Thoracic aorta (tissue), 2 donors: ENCODE results near the gene STUM. TPM values are rescaled to one million over a fixed set of nuclear protein-coding genes. Genes with fewer than 3 reads are reported as not detected.

ENCODE experiments used
- ATAC-seq: fragments of 150-250 bp; one replicate; pipeline ENCODE4 v1.8.0; 2017; ENCODE audit warnings: low read depth; ENCODE audit not compliant: insufficient number of reproducible peaks, low FRiP score
- DNase-seq: peaks from one replicate; pipeline ENCODE4 v3.0.0-alpha.2; 2020; ENCODE audit warnings: low spot score
- H3K27ac ChIP-seq, 2 donors: fragments of 200-600 bp; sonication (generic); 1 replicate in 1 of 2; 2 replicates in 1 of 2; pipeline ENCODE4 v1.5.1; 2016; ENCODE audit warnings: mild to moderate bottlenecking in 2 of 2, moderate library complexity in 2 of 2
- H3K27me3 ChIP-seq: fragments of 200-600 bp; sonication (generic); replicated peaks from 2 replicates; pipeline ENCODE4 v1.6.0; 2016; ENCODE audit warnings: mild to moderate bottlenecking; ENCODE audit not compliant: insufficient read depth
- H3K36me3 ChIP-seq: fragments of 200-600 bp; sonication (generic); one replicate; pipeline ENCODE4 v1.5.1; 2016
- H3K4me1 ChIP-seq, 2 donors: fragments of 200-600 bp; sonication (generic); 1 replicate in 1 of 2; 2 replicates in 1 of 2; pipeline versions ENCODE4 v1.5.1 to v1.6.0; 2016; ENCODE audit warnings: low read depth in 2 of 2, mild to moderate bottlenecking in 1 of 2; ENCODE audit not compliant: control insufficient read depth in 1 of 2
- H3K4me3 ChIP-seq: fragments of 200-600 bp; sonication (generic); 2 replicates; pipeline ENCODE4 v1.5.1; 2016; ENCODE audit warnings: mild to moderate bottlenecking
- H3K9me3 ChIP-seq: fragments of 200-600 bp; sonication (generic); 2 replicates; pipeline ENCODE4 v1.5.1; 2016
- CTCF ChIP-seq: fragments of 200-600 bp; sonication (generic); IDR thresholded peaks from one replicate; pipeline ENCODE4 v1.5.1; 2019; ENCODE audit warnings: antibody characterized with exemption
- total RNA-seq, 2 donors: library from RNA; depleted of rRNA; stranded (reverse); fragments of >200 nt; gene quantifications; one replicate each; pipeline versions ENCODE4 v1.1.0 to v1.2.3, GENCODE V29; 2016

The STUM gene
- total RNA-seq, 2 donors from 2014 or later = 0.41 to 1.6 TPM

DNA sequence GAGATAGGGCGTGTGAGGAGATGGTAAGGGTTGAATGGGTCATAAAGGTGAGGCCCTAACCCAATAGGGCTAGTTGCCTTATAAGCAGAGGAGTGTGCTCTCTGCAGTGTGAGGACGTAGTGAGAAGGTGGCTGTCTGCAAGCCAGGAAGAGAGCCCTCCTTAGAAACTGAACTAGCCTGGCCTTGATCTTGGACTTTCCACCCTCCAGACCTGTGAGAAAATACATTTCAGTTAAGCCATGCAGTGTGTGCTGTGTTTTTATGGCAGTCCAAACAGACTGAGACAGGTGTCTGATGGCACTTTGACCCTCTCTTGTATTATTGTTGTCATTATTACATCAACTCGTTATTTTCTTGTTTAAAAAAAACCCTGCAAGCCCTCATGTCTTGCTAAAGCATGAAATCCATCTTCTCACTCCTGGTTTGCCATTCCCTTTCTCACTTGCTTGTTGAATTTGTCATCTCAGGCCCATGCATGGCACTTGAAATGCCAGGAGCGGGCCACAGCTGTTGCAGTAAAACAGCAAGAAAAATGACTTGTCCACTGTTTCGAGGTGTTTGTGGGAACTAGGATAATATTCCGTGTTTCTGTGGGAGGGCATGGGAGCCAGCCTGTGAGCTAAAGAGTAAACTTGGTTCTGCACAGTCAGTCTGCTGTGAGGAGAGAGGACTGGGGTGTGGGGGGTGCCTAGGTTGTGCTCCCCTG lies 78.6 kb downstream of the STUM start:
- Histone ChIP-seq H3K36me3 (no peaks in the 10 kb centered on the region), H3K27ac (no peak overlapping the region), H3K4me1 (peaks cover 3 to 14% of the 10 kb centered on the region in 2 donors), H3K9me3 (no peaks in the 10 kb centered on the region), H3K27me3 (no peaks in the 10 kb centered on the region), H3K4me3 (no peak overlapping the region)
- DNase-seq = no peak
- TF ChIP-seq CTCF = no peak
- ATAC-seq = no peak

DNA sequence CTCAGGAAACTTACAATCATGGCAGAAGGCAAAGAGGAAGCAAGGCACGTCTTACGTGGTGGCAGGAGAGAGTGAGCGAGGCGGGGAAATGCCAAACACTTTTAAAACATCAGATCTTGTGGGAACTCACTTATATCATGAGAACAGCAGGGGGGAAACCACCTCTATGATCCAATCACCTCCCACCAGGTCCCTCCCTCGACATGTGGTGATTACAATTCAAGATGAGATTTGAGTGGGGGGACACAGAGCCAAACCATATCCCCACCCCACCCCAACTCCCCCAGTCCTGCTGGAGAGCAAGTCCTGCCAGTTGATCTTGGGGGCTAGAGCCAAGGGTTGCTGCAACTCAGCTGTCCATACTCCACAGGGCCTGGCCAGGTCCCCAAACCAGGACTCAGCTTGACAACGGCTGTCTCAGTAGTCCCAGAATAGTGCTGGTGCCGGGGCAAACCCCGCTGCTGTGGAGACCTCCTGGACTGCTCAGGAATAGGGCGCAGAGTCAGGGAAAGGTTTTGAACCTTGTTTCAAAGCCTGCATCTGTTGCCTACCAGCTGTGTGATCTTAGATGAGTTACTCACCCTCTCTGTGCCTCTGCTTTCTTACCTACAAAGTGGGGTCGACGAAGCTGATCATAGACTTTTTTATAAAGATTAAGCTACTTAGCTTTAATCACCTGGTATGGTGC lies 79.5 kb downstream of the STUM start:
- no peak for ATAC-seq
- Histone ChIP-seq H3K9me3 (no peaks in the 10 kb centered on the region), H3K27me3 (no peaks in the 10 kb centered on the region), H3K4me3 (no peak overlapping the region), H3K36me3 (no peaks in the 10 kb centered on the region), H3K4me1 (peaks cover 3 to 20% of the 10 kb centered on the region in 2 donors), H3K27ac (no peak overlapping the region)
- DNase-seq = no peak
- no peak for TF ChIP-seq CTCF

GRCh38 chr1:226628612-226629155 lies 80.1 kb downstream of the STUM start:
- Histone ChIP-seq H3K27ac (no peak overlapping the region), H3K36me3 (no peaks in the 10 kb centered on the region), H3K27me3 (no peaks in the 10 kb centered on the region), H3K9me3 (no peaks in the 10 kb centered on the region), H3K4me3 (no peak overlapping the region), H3K4me1 (peaks cover 5 to 26% of the 10 kb centered on the region in 2 donors)
- ATAC-seq = no peak
- DNase-seq = no peak
- TF ChIP-seq CTCF = no peak

DNA sequence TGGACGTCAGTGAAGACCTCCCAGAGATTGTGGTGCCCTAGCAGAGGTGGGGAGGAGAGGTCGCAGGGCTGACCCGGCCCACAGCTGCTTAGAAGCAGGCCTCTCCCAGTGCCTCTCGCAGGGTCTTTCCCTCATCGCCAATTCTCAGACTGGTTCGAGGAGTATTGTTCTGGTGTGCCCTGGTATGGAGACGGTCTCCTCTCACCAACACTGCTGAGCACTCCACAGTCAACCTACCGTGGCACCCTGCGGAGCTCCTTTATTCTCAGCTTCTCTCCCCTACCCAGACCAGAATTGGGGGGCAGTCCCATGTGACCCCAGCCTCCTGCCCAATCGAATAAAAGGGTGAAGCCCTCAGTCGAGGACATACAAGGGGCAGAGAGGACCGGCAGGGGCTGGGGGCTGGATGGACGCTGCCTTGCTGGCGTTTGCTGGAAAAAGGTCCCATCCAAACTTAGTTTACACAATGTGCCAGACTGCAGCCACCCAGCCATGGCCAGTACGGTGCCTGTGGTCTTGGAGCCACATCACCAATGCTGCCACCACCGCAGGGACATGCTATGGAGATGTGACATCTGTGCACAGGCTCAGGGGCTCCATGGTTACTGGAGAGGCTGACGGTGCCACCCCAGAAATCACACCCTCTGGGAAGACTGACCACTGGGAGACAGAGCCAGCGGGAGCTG lies 80.8 kb downstream of the STUM start:
- H3K4me3 ChIP-seq = no peak overlapping the region
- ATAC-seq = no peak
- no peak overlapping the region for H3K27ac ChIP-seq
- no peaks in the 10 kb centered on the region for H3K27me3 ChIP-seq
- no peak for TF ChIP-seq CTCF
- H3K36me3 ChIP-seq = no peaks in the 10 kb centered on the region
- no peaks in the 10 kb centered on the region for H3K9me3 ChIP-seq
- peaks cover 8 to 31% of the 10 kb centered on the region in 2 donors for H3K4me1 ChIP-seq
- DNase-seq = no peak
